HG03432 (cell line): ENCODE measurements around the gene ATP6V0A1.
A peak's percentile ranks its signal among the peaks of the same experiment; 100 is the strongest.

Experiments used
- ATAC-seq: cut with Tn5 transposase; IDR thresholded peaks from one replicate; pipeline ENCODE4 v1.9.1; 2021; ENCODE audit warnings: mild to moderate bottlenecking, moderate library complexity; ENCODE audit not compliant: unreplicated experiment

The ATP6V0A1 gene

DNA sequence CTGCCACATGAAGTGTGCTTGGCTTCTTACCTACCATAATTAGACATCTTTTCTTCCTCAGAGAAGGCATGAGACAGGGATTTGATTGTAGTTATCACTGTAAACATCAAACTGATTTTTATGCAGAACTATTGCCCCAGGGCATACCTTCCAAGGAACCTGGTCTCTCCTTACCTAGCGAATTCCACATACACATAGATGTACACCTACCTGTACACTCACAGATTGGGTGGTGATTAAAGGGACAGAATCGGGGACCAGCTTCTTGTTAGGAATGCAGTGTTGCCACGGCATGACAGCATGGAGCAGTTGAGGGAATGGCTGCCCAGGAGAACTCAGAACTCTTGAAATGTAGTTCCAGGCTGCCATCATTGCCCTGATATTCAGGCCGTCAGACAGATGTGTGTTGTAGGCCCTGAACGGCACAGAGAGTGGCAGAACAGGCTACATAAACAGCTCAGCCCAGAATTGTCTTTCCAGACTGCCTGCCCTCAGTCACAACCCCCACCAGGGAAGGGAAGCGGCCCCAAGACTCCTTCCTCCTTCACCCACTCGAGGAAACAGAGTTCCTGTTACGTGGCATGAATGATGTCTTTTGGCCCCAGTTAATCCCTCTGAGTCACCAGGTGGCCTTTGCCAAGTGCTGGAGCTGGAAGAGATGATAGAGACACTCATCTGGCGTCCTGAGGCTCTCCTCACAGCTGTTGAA lies 59.5 kb downstream of the ATP6V0A1 start:
- no peak for ATAC-seq

DNA sequence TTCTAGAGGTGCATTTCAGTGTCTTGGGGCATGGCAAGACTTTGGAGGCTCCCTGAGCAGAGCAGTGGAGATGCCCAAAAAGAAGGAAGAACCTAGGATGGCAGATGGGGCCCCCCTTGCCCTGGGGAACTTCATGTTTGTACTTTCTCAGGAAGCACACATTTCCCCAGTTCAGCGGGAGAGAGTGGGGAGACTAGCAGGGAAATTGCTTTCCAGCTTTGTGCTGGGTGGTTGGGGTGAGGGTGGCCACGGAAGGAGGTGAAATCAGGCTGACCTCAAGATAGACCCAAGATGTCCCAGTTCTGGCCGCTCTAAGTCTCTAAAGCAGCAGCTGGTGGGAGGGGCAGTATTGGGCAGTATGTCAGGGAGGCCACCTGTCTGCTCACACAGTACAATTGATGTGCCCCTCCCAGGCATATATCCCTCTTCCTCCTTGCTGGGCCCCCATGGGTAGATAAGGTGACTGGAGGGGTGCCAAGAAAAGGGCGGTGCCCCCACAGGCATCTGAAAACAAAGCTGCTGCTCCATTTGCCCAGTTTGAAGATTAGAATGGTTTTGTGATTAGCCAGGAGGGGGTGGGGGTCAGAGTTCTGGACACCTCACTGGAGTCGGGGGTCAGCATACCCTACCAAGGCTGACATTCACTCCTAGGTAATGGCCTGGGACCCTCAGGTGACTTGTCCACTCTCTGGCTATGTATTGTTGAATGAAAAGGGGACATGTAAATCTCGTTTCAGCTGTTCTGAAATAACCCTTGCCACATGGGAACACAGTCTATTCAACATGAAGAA lies 60.3 kb downstream of the ATP6V0A1 start:
- no peak for ATAC-seq

DNA sequence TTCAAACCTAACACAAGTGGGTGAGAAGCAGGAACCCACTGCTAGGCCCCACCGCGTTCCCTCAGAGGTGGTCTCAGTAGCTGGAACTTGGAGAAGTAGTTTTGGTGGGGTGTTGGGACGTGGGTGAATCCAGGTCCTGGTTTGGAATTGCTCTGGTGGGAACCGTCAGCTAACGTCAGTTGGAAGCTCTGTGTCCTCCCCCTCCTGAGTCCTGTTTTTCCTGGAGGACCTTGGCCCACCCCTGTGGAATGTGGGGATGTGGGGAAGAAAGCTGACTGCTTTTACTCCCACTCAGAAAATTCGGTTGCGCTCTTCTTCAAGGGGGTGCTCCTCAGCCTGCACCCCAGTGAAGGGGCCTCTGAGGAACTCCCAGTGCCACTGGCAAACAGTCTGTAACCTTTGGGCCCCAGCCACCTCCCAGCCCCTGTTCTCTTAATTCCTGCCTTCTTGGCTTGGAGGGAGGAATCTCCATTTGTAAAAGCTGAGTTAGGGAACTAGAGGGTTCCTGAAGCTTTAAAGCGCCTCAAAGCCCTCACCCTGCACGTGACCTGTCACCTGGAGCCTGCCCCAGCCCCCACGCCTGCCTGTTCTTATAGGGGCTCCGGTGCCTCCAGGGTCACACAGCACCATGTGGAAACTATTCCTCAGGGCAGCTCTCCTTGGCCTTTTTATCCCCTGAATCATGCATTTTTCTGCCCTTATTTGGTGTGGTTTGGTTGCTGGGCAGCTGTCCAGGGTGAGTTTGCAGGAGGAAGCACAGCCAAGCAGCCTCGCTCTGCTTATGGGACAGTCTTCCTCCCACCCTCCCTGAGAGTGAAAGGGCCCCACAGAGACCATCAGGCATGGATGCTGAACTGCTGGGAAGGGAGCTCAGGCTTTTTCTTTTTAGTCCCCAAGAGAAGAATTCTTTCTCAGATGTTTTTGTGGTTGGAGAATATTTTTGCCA lies 61.1 kb downstream of the ATP6V0A1 start:
- no peak for ATAC-seq

DNA sequence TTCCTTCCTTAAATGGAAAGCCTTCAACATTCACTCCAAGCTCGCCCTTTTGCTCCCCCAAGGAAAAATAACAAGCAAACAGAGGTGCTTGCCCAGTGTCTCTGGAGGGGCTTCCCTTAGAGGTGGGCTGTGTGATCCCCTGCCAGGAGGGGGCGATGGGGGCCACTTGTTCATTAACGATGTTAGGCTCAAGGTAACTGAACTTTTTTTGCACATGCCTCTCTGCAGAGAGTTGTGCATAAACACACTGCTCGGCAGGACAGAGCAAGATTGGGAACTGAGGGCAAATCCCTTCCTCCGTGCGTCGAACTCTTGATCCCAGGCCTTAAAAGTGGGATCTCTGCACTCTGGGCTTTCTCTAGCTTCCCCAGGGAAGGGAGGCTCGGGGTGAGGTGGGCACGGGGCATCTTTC lies 61.9 kb downstream of the ATP6V0A1 start:
- no peak for ATAC-seq

- ATAC-seq = no peak
Observed at GRCh38 chr17:42521036-42521435, 62.4 kb downstream of the ATP6V0A1 start.

GRCh38 chr17:42521666-42522262 lies 63.1 kb downstream of the ATP6V0A1 start:
- ATAC-seq = no peak

DNA sequence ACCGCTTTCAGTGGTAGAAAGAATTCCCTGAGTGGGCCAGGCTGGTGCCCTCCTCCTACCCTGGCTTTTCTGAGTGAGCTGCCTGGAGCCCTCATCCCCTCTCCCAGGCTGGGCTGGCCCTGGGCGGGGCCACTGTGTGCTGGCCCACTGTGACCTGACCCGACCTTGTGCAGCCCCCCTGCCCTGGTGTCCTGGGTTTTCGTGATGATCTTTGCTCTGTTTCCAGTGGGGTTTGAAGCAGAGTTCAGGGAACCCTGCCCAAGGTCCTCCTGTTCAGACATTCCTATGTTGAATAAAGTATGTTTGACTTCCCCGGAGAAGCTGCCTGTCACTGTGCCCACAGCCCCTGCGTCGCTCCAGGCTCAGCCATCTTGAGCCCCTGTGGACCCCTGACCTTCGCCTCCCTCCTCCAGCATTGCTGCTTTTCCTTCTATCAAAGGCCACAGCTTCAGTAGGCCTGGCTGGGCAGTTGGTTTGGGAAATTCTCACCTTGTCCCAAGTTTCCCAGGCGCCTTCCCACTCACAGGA lies 63.6 kb downstream of the ATP6V0A1 start:
- ATAC-seq = no peak

- no peak for ATAC-seq
Observed at GRCh38 chr17:42522798-42523278, 64.2 kb downstream of the ATP6V0A1 start.

DNA sequence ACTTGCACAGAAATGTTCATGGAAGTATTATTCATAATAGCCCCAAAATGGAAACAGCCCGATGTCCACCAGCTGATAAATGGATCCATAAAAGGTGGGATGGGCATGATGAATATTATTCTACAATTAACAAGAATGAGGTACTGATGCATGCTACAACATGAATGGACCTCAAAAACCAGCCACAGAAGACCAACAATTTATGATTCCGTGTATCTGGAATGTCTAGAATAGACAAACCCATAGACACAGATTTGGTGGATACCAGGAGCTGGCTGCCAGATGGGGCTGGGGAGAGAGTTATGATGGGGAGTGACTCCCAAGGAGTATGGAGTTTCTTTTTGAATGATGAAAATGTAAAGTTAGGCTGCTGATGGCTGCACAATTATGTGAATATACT lies 66.5 kb downstream of the ATP6V0A1 start:
- ATAC-seq = no peak

GRCh38 chr17:42526031-42526444 lies 67.4 kb downstream of the ATP6V0A1 start:
- ATAC-seq = no peak

DNA sequence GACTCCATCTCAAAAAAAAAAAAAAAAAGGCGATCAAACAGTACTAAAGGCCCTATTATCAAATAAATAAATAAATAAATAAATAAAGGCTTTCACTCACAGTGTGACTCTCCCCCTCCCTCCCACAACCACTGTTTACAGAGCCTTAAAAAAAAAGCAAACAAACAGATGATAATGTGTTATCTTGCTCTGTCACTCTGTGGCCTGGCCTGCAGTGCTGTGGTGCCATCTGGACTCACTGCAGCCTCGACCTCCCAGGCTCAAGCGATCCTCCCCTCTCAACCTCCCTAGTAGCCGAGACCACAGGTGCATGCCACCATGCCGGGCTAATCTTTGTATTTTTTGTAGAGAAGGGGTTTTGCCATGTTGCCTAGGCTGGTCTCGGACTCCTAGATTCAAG lies 69.3 kb downstream of the ATP6V0A1 start:
- ATAC-seq = no peak

DNA sequence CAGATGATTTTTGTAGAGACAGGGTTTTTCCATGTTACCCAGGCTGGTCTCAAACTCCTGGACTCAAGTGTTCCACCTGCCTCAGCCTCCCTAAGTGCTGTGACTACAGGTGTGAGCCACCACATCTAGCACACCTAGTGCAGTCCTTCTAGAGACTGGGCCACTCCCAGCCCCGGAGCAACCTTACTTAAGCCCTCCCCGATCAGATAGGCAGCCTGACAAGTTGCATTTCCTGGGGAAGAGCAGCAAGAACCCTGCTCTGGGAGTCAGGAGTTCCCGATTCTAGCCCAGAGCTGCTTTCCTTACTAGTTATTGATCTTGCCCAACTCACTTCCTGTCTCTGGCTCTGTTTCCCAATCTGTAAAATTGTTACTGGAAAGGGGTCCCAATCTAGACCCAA lies 70.4 kb downstream of the ATP6V0A1 start:
- ATAC-seq = no peak

DNA sequence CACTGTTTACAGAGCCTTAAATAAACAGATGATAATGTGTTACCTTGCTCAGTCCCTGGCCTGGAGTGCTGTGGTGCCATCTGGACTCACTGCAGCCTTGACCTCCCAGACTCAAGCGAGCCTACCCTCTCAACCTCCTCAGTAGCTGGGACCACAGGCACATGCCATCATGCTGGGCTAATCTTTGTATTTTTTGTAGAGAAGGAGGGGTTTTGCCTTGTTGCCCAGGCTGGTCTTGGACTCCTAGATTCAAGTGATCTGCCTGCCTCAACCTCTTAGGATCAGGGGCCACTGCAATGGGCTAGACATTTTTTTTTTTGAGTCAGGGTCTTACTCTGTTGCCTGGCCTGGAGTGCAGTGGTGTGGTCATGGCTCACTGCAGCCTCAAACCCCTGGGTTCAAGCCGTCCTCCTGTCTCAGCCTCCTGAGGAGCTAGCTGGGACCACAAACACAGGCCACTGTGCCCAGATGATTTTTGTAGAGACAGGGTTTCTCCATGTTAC lies 72.3 kb downstream of the ATP6V0A1 start:
- ATAC-seq = no peak

DNA sequence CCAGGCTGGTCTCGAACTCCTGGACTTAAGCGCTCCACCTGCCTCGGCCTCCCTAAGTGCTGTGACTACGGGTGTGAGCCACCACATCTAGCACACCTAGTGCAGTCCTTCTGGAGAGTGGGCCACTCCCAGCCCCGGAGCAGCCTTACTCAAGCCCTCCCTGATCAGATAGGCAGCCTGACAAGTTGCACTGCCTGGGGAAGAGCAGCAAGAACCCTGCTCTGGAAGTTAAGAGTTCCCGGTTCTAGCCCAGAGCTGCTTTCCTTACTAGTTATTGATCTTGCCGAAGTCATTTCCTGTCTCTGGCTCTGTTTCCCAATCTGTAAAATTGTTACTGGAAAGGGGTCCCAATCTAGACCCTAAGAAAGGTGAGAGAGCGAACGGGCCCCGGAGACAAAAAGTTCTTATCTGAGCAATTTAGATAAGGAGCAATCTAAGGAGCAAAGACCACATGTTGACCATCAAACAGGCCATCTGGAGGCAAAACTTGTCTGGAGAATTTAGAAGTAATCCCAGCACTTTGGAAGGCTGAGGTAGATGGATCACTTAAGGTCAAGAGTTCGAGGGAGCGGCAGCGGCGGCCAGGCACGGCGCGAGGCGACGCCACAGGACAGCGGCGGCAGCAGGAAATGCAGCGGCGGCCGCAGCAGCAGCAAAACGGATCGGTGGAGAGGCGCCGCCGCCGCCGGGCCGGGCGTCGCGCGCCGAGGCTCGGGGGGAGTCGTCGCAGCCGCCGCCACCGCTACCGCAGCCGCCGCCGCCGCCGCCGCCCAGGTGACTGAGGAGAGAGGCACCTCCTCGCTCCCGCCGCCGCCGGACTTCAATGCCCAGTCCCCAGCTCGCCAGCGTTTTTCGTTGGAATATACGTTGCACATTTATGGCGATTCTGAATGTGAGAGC lies 73.0 kb downstream of the ATP6V0A1 start:
- peak; percentile 24 for ATAC-seq

DNA sequence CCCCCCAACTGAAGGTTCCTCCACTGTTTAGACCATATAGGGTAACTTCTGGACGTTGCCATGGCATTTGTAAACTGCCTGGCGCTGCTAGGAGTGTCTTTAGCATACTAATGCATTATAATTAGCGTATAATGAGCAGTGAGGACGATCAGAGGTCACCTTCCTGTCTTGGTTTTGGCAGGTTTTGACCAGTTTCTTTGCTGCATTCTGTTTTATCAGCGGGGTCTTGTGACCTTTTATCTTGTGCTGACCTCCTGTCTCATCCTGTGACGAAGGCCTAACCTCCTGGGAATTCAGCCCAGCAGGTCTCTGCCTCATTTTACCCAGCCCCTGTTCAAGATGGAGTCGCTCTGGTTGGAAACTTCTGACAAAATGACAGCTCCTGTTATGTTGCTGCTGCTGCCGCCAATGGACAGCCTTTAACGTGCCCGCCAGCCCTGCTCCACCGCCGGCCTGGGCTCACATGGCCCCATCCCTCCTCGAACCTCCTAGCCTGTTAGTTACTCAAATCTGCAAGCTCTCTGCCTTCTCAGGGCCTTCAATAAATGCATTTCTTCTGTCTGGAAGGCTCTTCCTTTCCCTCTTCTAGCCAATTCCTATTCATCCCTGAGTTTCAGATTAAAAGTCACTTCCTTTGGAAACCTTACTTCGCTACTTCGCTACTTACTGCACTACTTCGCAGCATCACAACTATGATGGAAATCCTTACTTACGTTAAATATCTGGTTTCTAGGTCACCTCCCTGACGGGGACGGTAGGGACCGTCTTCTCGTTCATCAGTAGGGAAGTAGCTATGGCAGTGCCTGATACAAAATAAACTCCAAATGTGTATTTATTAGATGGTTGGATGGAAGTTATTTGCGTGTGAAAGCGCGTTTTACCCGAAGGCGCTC lies 76.7 kb downstream of the ATP6V0A1 start:
- peak; percentile 17 for ATAC-seq

- peak; percentile 80 for ATAC-seq
Observed at GRCh38 chr17:42536048-42536371, 77.3 kb downstream of the ATP6V0A1 start, which contains the start of gene NAGLU. TSS of gene NAGLU (plus strand) at chr17:42536241. CDS start at chr17:42536273, 32 bp downstream.

- ATAC-seq = peak; percentile 68
Observed at GRCh38 chr17:42536372-42537155, 77.9 kb downstream of the ATP6V0A1 start.
